Measurements from ENCODE around the gene TBC1D9B. TPM values are rescaled to one million over a fixed set of nuclear protein-coding genes. Genes with fewer than 3 reads are reported as not detected.

TBC1D9B gene
- total RNA-seq, 2 experiments from 2014 or later: 92.4 to 94.6 TPM

DNA sequence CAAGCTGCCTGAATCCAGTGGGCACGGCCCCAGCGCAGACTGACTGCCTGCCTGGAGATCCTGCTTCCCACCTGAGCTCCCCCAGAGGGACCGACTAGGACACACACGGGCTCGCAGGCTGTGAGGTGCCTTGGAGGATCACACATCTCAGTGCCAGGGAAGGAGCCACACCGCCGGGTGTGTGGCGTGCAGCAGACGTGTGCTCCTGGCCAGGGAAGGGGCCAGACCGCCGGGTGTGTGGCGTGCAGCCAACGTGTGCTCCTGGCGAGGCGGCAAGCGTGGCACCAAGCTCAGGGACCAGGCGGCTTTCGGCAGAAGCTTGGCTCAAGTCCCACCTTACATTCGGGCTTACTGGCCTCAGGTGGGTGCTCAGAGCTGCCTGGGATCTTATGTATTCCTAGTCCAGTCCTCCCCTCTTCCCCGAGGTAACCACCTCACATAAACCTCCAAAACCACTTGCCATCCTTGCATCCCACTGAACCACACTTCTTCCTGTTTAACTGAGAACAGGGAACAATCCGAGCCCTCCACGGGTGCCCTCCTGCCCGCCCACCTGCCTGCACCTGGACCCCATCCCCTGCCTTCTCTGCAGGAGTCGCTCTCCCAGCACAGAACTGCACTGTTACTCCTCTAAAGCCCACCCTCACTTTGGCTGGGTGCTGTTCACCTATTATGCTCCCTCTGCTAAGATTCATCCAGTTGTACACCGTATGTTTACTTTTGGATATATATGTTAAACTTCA is 26.7 kb downstream of the TBC1D9B start:
- DNase-seq: no peak
- no peaks in the 10 kb centered on the region for H3K27me3 Mint-ChIP-seq
- ChIA-PET POLR2A (interaction anchor here (0.6 kb wide), 2 partner anchors 17 to 165 kb away, joined by 3 read pairs; no protein-coding TSS in a partner anchor), CTCF (interaction anchor here (0.9 to 1.5 kb wide), 2 partner anchors 28 to 118 kb away, joined by 3 to 4 read pairs; no protein-coding TSS in a partner anchor)
- H3K36me3 Mint-ChIP-seq (ENCODE audit: low read depth): peaks cover 38% of the 10 kb centered on the region
- no peak overlapping the region for H3K4me3 Mint-ChIP-seq
- TF ChIP-seq, protein P1, sequence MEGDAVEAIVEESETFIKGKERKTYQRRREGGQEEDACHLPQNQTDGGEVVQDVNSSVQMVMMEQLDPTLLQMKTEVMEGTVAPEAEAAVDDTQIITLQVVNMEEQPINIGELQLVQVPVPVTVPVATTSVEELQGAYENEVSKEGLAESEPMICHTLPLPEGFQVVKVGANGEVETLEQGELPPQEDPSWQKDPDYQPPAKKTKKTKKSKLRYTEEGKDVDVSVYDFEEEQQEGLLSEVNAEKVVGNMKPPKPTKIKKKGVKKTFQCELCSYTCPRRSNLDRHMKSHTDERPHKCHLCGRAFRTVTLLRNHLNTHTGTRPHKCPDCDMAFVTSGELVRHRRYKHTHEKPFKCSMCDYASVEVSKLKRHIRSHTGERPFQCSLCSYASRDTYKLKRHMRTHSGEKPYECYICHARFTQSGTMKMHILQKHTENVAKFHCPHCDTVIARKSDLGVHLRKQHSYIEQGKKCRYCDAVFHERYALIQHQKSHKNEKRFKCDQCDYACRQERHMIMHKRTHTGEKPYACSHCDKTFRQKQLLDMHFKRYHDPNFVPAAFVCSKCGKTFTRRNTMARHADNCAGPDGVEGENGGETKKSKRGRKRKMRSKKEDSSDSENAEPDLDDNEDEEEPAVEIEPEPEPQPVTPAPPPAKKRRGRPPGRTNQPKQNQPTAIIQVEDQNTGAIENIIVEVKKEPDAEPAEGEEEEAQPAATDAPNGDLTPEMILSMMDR (IDR thresholded peaks at IDR 0.05): no peak
- H3K27ac Mint-ChIP-seq: no peak overlapping the region
- no peak for ATAC-seq
- H3K9me3 Mint-ChIP-seq: peaks cover 16% of the 10 kb centered on the region
- no peaks in the 10 kb centered on the region for H3K4me1 Mint-ChIP-seq (ENCODE audit: low read depth)
- intact Hi-C loops (cut with micrococcal nuclease): no loop called here

DNA sequence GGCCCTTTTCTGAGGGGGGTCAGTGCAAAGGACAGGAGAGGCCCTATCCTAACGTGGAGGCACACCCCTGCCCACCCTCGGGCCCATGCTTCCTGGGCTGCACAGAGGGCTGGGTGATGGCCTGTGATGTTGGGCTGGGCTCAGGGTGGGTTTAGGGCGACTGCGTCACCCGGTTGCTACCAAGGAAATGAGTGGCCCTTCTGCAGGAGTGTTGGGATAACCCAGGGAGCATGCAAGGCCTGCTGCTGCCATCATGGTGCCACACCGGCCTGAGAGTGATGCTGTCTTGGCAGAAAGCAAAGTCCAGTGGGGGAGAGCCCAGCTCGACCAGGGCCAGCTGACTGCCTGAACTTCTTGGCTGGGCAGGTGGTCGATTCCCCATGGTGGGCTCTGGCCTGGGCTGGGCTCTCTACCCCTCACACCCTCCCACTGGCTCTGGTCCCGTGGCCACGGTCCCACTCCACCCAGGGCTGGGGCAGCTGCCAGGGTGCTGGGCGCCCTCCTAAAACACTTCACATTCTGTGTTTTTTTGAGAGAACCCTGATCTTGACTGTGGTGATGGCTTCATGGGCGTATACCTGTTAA is 27.5 kb downstream of the TBC1D9B start:
- H3K9me3 Mint-ChIP-seq: peaks cover 14% of the 10 kb centered on the region
- intact Hi-C loops (cut with micrococcal nuclease): no loop called here
- H3K4me1 Mint-ChIP-seq (ENCODE audit: low read depth): no peaks in the 10 kb centered on the region
- H3K36me3 Mint-ChIP-seq (ENCODE audit: low read depth): peaks cover 35% of the 10 kb centered on the region
- ATAC-seq (no peak), DNase-seq (no peak)
- H3K4me3 Mint-ChIP-seq: no peak overlapping the region
- ChIA-PET POLR2A (interaction anchor here (0.9 kb wide), 1 partner anchor 9 kb away, joined by 3 read pairs; no protein-coding TSS in a partner anchor), CTCF (no interaction called here)
- no peak overlapping the region for H3K27ac Mint-ChIP-seq
- TF ChIP-seq, protein P1 (IDR thresholded peaks at IDR 0.05): no peak
- H3K27me3 Mint-ChIP-seq: no peaks in the 10 kb centered on the region

DNA sequence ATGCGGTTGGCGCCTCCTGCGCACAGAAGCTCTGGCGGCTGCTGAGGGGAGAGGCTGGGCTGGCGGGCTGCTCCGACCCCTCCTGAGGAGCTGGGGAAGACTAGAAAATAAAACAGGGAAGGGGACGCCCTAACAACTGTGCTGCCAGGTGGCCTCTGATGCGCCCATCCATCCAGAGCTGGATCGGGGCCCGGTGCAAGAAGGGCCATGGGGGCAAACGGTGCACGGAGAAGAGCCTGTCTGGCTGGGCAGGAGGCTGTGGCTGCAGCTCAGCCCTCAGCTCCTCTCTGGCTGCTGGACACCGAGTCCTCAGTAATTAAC is 28.0 kb downstream of the TBC1D9B start:
- DNase-seq (no peak), ATAC-seq (no peak)
- TF ChIP-seq, protein P1 (IDR thresholded peaks at IDR 0.05): no peak
- peaks cover 10% of the 10 kb centered on the region for H3K9me3 Mint-ChIP-seq
- no peaks in the 10 kb centered on the region for H3K4me1 Mint-ChIP-seq (ENCODE audit: low read depth)
- intact Hi-C loops (cut with micrococcal nuclease): no loop called here
- no peaks in the 10 kb centered on the region for H3K27me3 Mint-ChIP-seq
- H3K27ac Mint-ChIP-seq: no peak overlapping the region
- no peak overlapping the region for H3K4me3 Mint-ChIP-seq
- POLR2A ChIA-PET: interaction anchor here (0.9 kb wide), 1 partner anchor 8 kb away, joined by 3 read pairs; no protein-coding TSS in a partner anchor
- peaks cover 33% of the 10 kb centered on the region for H3K36me3 Mint-ChIP-seq (ENCODE audit: low read depth)
- CTCF ChIA-PET: no interaction called here

DNA sequence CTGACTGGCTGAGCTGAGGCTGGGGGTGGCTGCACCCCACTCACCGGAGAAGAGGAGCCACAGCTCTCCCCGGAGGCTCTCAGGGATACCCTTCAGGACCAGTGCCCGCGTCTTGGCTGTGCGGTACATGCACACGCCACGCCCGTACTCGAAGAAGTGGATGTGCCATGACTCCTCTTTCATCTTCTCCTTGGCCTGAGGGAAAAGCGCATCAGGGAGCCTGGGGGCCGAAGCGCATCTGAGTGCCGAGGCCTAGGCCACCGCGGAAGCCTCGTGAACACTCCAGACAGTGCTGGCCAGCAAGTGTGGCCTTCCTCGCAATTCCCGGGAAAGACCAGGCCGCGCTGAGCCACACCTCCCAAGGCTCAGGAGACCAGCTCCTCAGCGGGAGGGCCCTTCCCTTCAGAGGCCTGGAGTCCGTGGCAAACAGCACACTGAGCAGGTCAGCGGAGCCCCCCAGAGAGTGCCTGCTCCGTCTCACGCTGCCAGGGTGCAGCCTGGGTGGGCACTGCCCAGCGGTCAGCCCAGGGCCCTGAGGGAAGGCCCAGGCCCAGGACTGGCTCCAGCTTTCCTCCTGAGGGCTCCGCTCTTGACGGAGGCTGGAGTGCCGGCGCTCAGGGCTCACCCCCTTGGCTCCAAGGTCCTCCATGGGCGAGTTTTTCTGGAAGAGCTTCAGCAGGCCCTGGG is 28.6 kb downstream of the TBC1D9B start:
- intact Hi-C loops (cut with micrococcal nuclease): no loop called here
- Mint-ChIP-seq H3K36me3 (ENCODE audit: low read depth) (peaks cover 28% of the 10 kb centered on the region), H3K27ac (no peak overlapping the region), H3K9me3 (peaks cover 8% of the 10 kb centered on the region), H3K27me3 (no peaks in the 10 kb centered on the region), H3K4me3 (no peak overlapping the region), H3K4me1 (ENCODE audit: low read depth) (no peaks in the 10 kb centered on the region)
- ATAC-seq (no peak), DNase-seq (no peak)
- TF ChIP-seq, protein P1 (IDR thresholded peaks at IDR 0.05): no peak
- CTCF ChIA-PET: interaction anchor here (1.0 kb wide), 1 partner anchor 26 kb away, joined by 3 read pairs; no protein-coding TSS in a partner anchor
- POLR2A ChIA-PET: interaction anchor here (0.9 kb wide), 1 partner anchor 8 kb away, joined by 3 read pairs; no protein-coding TSS in a partner anchor
